ENCODE data around the gene GPR160.

DNA sequence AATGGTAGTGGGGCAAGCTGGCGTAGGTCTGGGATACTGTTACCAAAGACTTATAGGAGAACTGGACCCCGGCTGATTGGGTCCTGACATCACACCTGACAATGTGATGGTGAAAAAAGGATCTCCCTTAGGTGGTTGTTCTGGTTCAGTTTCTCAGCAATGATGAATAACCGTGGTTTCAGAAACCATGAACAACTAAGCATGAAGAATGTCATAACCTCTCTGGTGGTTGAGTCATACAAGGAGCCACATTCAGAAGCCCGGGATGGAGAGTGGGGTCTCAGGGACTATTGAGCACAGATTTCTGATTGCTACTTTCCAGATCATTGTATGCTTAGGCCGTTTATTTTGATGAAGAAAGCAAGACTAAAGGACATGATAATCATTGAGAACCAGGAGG lies 17.4 kb downstream of the GPR160 start:
- TF ChIP-seq, protein P1, sequence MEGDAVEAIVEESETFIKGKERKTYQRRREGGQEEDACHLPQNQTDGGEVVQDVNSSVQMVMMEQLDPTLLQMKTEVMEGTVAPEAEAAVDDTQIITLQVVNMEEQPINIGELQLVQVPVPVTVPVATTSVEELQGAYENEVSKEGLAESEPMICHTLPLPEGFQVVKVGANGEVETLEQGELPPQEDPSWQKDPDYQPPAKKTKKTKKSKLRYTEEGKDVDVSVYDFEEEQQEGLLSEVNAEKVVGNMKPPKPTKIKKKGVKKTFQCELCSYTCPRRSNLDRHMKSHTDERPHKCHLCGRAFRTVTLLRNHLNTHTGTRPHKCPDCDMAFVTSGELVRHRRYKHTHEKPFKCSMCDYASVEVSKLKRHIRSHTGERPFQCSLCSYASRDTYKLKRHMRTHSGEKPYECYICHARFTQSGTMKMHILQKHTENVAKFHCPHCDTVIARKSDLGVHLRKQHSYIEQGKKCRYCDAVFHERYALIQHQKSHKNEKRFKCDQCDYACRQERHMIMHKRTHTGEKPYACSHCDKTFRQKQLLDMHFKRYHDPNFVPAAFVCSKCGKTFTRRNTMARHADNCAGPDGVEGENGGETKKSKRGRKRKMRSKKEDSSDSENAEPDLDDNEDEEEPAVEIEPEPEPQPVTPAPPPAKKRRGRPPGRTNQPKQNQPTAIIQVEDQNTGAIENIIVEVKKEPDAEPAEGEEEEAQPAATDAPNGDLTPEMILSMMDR (IDR thresholded peaks at IDR 0.05): no peak
- TF ChIP-seq EP300 (IDR thresholded peaks at IDR 0.05): no peak
